ENCODE results near the gene SH3D19. TPM values are rescaled to one million over a fixed set of nuclear protein-coding genes. Genes with fewer than 3 reads are reported as not detected.

SH3D19 gene
- total and polyA plus RNA-seq, 2 of the 4 experiments (the other 2 are of a cell fraction): 14.4 to 27.2 TPM

DNA sequence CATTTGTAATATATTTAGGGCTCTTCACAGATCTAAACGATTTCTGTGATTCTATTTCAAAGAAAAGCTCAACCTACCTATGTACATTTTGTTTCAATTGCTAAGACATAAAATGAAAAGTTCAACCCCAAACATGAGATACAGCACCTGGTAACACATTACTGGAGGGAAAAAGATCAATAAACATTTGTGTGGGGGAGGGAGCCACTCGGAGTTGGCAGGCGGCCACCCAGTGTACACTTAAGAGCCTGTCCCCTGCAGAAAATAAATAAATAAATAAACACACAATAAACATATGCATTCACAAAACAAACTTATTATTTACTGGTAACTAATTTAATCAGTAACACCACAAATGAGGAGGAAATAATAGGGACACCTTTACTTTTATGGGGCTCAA, 29.2 kb downstream of the SH3D19 start:
- no peak overlapping the region for H3K56ac ChIP-seq (ENCODE audit: extremely low read depth, insufficient read depth, low read length)
- no CpG with 5 or more reads among the region's 3 CpGs for WGBS, 2 experiments (ENCODE audit: extremely low coverage in 2 of 2, insufficient read length in 1 of 2)

More for the DNA sequence above, 29.2 kb downstream of the SH3D19 start:
- in situ Hi-C loops (cut with MboI; ENCODE audit: low sequenced_read_pairs): no loop called here
- no peak overlapping the region for H2BK5ac ChIP-seq (ENCODE audit: low read depth, low read length, poor library complexity, severe bottlenecking)
- H3K14ac ChIP-seq (replicated peaks; ENCODE audit: low read depth, low read length): no peak overlapping the region
- dilution Hi-C loops (cut with HindIII; ENCODE audit: low sequenced_read_pairs, unreplicated experiment): no loop called here
- no peak overlapping the region for H2AFZ ChIP-seq (replicated peaks; ENCODE audit: low read length, poor library complexity)
- H3K79me1 ChIP-seq (ENCODE audit: low read depth in 1 of 2, low read length in 2 of 2): no peaks in the 10 kb centered on the region
- TF ChIP-seq CEBPB (IDR thresholded peaks at IDR 0.05; ENCODE audit: low read depth, low read length) (no peak), CHD1 (IDR thresholded peaks at IDR 0.05; ENCODE audit: low read depth, low read length) (no peak), FOS (IDR thresholded peaks at IDR 0.05; ENCODE audit: low read depth, low read length) (no peak), SMC3 (IDR thresholded peaks at IDR 0.05; ENCODE audit: low read depth, low read length) (no peak), RFX5 (IDR thresholded peaks at IDR 0.05; ENCODE audit: low read depth, low read length) (no peak), RCOR1 (IDR thresholded peaks at IDR 0.05; ENCODE audit: insufficient replicate concordance, low read length) (no peak)
- TF ChIP-seq, protein P1, sequence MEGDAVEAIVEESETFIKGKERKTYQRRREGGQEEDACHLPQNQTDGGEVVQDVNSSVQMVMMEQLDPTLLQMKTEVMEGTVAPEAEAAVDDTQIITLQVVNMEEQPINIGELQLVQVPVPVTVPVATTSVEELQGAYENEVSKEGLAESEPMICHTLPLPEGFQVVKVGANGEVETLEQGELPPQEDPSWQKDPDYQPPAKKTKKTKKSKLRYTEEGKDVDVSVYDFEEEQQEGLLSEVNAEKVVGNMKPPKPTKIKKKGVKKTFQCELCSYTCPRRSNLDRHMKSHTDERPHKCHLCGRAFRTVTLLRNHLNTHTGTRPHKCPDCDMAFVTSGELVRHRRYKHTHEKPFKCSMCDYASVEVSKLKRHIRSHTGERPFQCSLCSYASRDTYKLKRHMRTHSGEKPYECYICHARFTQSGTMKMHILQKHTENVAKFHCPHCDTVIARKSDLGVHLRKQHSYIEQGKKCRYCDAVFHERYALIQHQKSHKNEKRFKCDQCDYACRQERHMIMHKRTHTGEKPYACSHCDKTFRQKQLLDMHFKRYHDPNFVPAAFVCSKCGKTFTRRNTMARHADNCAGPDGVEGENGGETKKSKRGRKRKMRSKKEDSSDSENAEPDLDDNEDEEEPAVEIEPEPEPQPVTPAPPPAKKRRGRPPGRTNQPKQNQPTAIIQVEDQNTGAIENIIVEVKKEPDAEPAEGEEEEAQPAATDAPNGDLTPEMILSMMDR (conservative IDR thresholded peaks at IDR 0.05; ENCODE audit: low read depth, low read length): no peak
- no peaks in the 10 kb centered on the region for H4K20me1 ChIP-seq (ENCODE audit: insufficient read depth, low read length)
- no peak overlapping the region for H4K91ac ChIP-seq (ENCODE audit: insufficient read depth, low read depth, low read length)
- H3K4me1 ChIP-seq (ENCODE audit: control insufficient read depth, insufficient read depth, low read length): no peaks in the 10 kb centered on the region
- no peak overlapping the region for H4K5ac ChIP-seq (ENCODE audit: low read depth, low read length)
- H3K27ac ChIP-seq (ENCODE audit: insufficient read depth, low read length): no peak overlapping the region
- H3K9ac ChIP-seq (ENCODE audit: low read depth, low read length): no peak overlapping the region
- H2BK15ac ChIP-seq (ENCODE audit: low read depth, low read length): no peak overlapping the region
- no peak overlapping the region for H3K4me2 ChIP-seq (ENCODE audit: low read depth, low read length)
- H3K9me3 ChIP-seq (ENCODE audit: control insufficient read depth, insufficient read depth, low read length): no peaks in the 10 kb centered on the region
- H2BK120ac ChIP-seq (ENCODE audit: low read depth, low read length): no peak overlapping the region
- H2BK20ac ChIP-seq (ENCODE audit: low read depth, low read length): no peak overlapping the region
- no peaks in the 10 kb centered on the region for H3K36me3 ChIP-seq (ENCODE audit: control insufficient read depth, insufficient read depth, low read length)
- no peak overlapping the region for H2AK5ac ChIP-seq (ENCODE audit: low read depth, low read length)
- H3K18ac ChIP-seq (ENCODE audit: low read depth, low read length): no peak overlapping the region
- no peak overlapping the region for H4K8ac ChIP-seq (ENCODE audit: low read depth in 2 of 2, low read length in 2 of 2)
- no peak overlapping the region for H3K23ac ChIP-seq (ENCODE audit: low read depth, low read length)
- 0 out of 2 replicates have a peak, but pooled peaks cover under 1% of the 10 kb centered on the region for H3K9me1 ChIP-seq (ENCODE audit: insufficient read depth, low read length)
- no peaks in the 10 kb centered on the region for H3K27me3 ChIP-seq (ENCODE audit: control insufficient read depth, insufficient read depth, low read length)
- H2AK9ac ChIP-seq (replicated peaks; ENCODE audit: low read depth, low read length, poor library complexity): no peak overlapping the region
- no TSS peak for BruUV-seq (replicated peaks)
- ATAC-seq (ENCODE audit: low read depth) (no peak), DNase-seq (no peak)
- intact Hi-C loops (cut with micrococcal nuclease): no loop called here
- CTCF ChIA-PET: interaction anchor here (0.8 kb wide), 2 partner anchors 19 to 180 kb away, joined by 3 to 4 read pairs; partner anchors contain the start of gene PRSS48
- H3K4me3 ChIP-seq (ENCODE audit: insufficient read depth, low read depth, low read length): no peak overlapping the region
- no peak overlapping the region for H3K4ac ChIP-seq (ENCODE audit: low read depth, low read length)
- POLR2A ChIA-PET (ENCODE audit: unreplicated experiment): no interaction called here
